Thoracic aorta (tissue), 2 donors: ENCODE measurements around the gene NUBP1. TPM values are rescaled to one million over a fixed set of nuclear protein-coding genes. Genes with fewer than 3 reads are reported as not detected.

Source experiments
- ATAC-seq: fragments of 150-250 bp; one replicate; pipeline ENCODE4 v1.8.0; 2017; ENCODE audit warnings: low read depth; ENCODE audit not compliant: insufficient number of reproducible peaks, low FRiP score
- DNase-seq: peaks from one replicate; pipeline ENCODE4 v3.0.0-alpha.2; 2020; ENCODE audit warnings: low spot score
- H3K27ac ChIP-seq, 2 donors: fragments of 200-600 bp; sonication (generic); 1 replicate in 1 of 2; 2 replicates in 1 of 2; pipeline ENCODE4 v1.5.1; 2016; ENCODE audit warnings: mild to moderate bottlenecking in 2 of 2, moderate library complexity in 2 of 2
- H3K27me3 ChIP-seq: fragments of 200-600 bp; sonication (generic); replicated peaks from 2 replicates; pipeline ENCODE4 v1.6.0; 2016; ENCODE audit warnings: mild to moderate bottlenecking; ENCODE audit not compliant: insufficient read depth
- H3K36me3 ChIP-seq: fragments of 200-600 bp; sonication (generic); one replicate; pipeline ENCODE4 v1.5.1; 2016
- H3K4me1 ChIP-seq, 2 donors: fragments of 200-600 bp; sonication (generic); 1 replicate in 1 of 2; 2 replicates in 1 of 2; pipeline versions ENCODE4 v1.5.1 to v1.6.0; 2016; ENCODE audit warnings: low read depth in 2 of 2, mild to moderate bottlenecking in 1 of 2; ENCODE audit not compliant: control insufficient read depth in 1 of 2
- H3K4me3 ChIP-seq: fragments of 200-600 bp; sonication (generic); 2 replicates; pipeline ENCODE4 v1.5.1; 2016; ENCODE audit warnings: mild to moderate bottlenecking
- H3K9me3 ChIP-seq: fragments of 200-600 bp; sonication (generic); 2 replicates; pipeline ENCODE4 v1.5.1; 2016
- CTCF ChIP-seq: fragments of 200-600 bp; sonication (generic); IDR thresholded peaks from one replicate; pipeline ENCODE4 v1.5.1; 2019; ENCODE audit warnings: antibody characterized with exemption
- total RNA-seq, 2 donors: library from RNA; depleted of rRNA; stranded (reverse); fragments of >200 nt; gene quantifications; one replicate each; pipeline versions ENCODE4 v1.1.0 to v1.2.3, GENCODE V29; 2016

The NUBP1 gene
- total RNA-seq, 2 donors from 2014 or later: 19.0 to 19.2 TPM

DNA sequence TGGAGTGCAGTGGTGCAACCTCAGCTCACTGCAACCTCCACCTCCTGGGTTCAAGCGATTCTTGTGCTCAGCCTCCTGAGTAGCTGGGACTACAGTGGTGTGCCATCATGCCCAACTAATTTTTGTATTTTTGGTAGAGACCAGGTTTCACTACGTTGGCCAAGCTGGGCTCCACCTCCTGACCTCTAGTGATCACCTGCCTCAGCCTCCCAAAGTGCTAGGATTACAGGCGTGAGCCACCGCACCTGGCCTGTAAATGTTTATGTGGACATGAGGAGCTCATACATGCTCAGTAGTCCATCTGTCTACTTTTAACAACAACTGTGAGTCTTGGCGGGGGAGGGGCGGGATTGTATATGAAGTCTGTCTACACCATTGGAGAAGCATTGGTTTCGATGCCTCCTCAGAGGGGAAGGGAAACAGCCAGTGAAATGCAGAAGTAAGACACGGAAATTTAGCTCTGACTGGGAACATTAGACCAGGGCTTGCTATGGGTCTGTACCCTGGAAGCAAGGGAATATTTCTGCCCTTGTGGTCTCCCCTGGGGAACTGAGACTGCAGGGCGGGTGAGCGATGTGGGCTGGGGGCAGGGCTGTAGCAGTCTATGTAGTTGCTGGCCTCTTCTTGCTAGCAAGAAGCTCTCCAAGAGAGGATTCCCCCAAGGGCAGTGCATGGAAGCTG, 9.3 kb downstream of the NUBP1 start:
- Histone ChIP-seq H3K27me3 (no peaks in the 10 kb centered on the region), H3K9me3 (no peaks in the 10 kb centered on the region), H3K4me3 (no peak overlapping the region), H3K27ac (peak overlapping the region in 1 of 2 donors; percentile 35), H3K4me1 (peaks cover 6 to 22% of the 10 kb centered on the region in 2 donors), H3K36me3 (peaks cover 14% of the 10 kb centered on the region)
- TF ChIP-seq CTCF: no peak
- ATAC-seq (no peak), DNase-seq (no peak)

DNA sequence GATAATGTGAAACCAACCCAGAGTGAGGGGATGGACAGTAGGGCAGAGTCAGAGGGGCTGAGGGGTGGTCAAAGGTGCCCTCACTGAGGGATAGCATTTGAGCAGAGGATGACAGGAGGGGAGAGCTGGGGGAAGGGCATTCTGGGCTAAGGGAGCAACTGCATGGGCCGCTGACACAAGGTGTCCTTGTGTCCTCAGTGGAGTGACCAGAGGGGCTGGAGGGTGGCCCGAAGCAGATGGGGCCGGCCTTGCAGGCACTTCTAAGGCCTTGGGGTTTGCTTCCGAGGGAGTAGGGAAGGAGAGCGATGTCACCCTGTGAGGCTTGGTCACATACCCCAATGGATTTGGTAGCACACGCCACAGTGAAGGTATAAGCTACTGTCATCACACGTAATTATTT, 10.0 kb downstream of the NUBP1 start:
- ATAC-seq: no peak
- Histone ChIP-seq H3K36me3 (peaks cover 15% of the 10 kb centered on the region), H3K4me3 (no peak overlapping the region), H3K27ac (peak overlapping the region in 1 of 2 donors; percentile 35), H3K9me3 (no peaks in the 10 kb centered on the region), H3K27me3 (no peaks in the 10 kb centered on the region), H3K4me1 (peaks cover 6 to 22% of the 10 kb centered on the region in 2 donors)
- no peak for TF ChIP-seq CTCF
- no peak for DNase-seq

- Histone ChIP-seq H3K27ac (peak overlapping the region in 1 of 2 donors; percentile 80), H3K36me3 (peaks cover 23% of the 10 kb centered on the region), H3K4me1 (peaks cover 6 to 22% of the 10 kb centered on the region in 2 donors), H3K9me3 (no peaks in the 10 kb centered on the region), H3K27me3 (no peaks in the 10 kb centered on the region), H3K4me3 (no peak overlapping the region)
- no peak for DNase-seq
- no peak for ATAC-seq
- TF ChIP-seq CTCF: no peak
Observed at GRCh38 chr16:10754941-10755340, 11.3 kb downstream of the NUBP1 start.

- no peak for TF ChIP-seq CTCF
- peak overlapping the region; percentile 66 to 80 for H3K27ac ChIP-seq
- H3K36me3 ChIP-seq: peaks cover 36% of the 10 kb centered on the region
- H3K4me3 ChIP-seq: peak overlapping the region; percentile 20
- ATAC-seq (peak; percentile 82), DNase-seq (peak; percentile 77)
- no peaks in the 10 kb centered on the region for H3K27me3 ChIP-seq
- peaks cover 6 to 22% of the 10 kb centered on the region in 2 donors for H3K4me1 ChIP-seq
- H3K9me3 ChIP-seq: no peaks in the 10 kb centered on the region
Observed at GRCh38 chr16:10756574-10756973, 12.9 kb downstream of the NUBP1 start.

- ATAC-seq (no peak), DNase-seq (no peak)
- Histone ChIP-seq H3K9me3 (no peaks in the 10 kb centered on the region), H3K4me3 (no peak overlapping the region), H3K4me1 (peaks cover 6 to 18% of the 10 kb centered on the region in 2 donors), H3K27me3 (no peaks in the 10 kb centered on the region), H3K27ac (no peak overlapping the region), H3K36me3 (peaks cover 60% of the 10 kb centered on the region)
- no peak for TF ChIP-seq CTCF
Observed at GRCh38 chr16:10760858-10761257, 17.2 kb downstream of the NUBP1 start.
